AG09309 (cell line): Measurements from ENCODE around the gene ICAM2.

Source experiments
- DNase-seq: peaks from one replicate; pipeline ENCODE4 v3.0.0-alpha.2; 2010; ENCODE audit warnings: low read depth
- H3K4me3 ChIP-seq: 2 replicates; pipeline ENCODE4 v1.5.1; 2011; ENCODE audit warnings: mild to moderate bottlenecking, low read depth, low read length, moderate library complexity; ENCODE audit not compliant: control insufficient read depth
- TF ChIP-seq, protein P1 (sequence below): IDR thresholded peaks from 2 replicates; pipeline ENCODE4 v1.5.1; 2011; ENCODE audit warnings: mild to moderate bottlenecking, low read depth, low read length, inconsistent platforms; ENCODE audit not compliant: insufficient read depth, control insufficient read depth; ENCODE audit errors: missing control alignments

Gene ICAM2

GRCh38 chr17:64051153-64051552, 30.7 kb upstream of the ICAM2 start:
- no peak for DNase-seq

DNA sequence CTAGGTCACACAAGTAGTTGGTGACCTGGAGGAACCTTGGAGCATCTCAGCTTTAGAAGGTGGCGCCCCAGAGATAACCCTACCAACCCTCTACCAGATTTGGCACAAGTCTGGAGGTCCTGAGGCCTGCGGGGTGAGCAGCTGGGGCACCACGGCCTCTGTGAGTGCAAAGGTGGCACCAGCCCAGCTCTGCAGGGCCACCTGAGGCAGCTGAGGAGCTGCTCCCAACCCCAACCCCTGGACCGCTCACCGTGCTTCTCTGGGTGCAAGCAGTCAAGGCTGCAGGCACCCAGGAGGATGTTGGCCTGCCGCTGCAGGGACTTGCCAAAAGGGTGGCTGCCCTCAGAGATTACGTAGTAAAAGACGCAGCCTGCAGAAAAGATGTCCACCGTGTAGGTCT, 28.4 kb upstream of the ICAM2 start:
- H3K4me3 ChIP-seq = no peak overlapping the region
- TF ChIP-seq, protein P1, sequence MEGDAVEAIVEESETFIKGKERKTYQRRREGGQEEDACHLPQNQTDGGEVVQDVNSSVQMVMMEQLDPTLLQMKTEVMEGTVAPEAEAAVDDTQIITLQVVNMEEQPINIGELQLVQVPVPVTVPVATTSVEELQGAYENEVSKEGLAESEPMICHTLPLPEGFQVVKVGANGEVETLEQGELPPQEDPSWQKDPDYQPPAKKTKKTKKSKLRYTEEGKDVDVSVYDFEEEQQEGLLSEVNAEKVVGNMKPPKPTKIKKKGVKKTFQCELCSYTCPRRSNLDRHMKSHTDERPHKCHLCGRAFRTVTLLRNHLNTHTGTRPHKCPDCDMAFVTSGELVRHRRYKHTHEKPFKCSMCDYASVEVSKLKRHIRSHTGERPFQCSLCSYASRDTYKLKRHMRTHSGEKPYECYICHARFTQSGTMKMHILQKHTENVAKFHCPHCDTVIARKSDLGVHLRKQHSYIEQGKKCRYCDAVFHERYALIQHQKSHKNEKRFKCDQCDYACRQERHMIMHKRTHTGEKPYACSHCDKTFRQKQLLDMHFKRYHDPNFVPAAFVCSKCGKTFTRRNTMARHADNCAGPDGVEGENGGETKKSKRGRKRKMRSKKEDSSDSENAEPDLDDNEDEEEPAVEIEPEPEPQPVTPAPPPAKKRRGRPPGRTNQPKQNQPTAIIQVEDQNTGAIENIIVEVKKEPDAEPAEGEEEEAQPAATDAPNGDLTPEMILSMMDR = no peak
- DNase-seq = no peak

More at GRCh38 chr17:64051153-64051552, 30.7 kb upstream of the ICAM2 start:
- TF ChIP-seq, protein P1 = no peak
- no peak overlapping the region for H3K4me3 ChIP-seq

- TF ChIP-seq, protein P1 = no peak
- no peak for DNase-seq
- H3K4me3 ChIP-seq = no peak overlapping the region
Observed at GRCh38 chr17:64045176-64045575, 24.7 kb upstream of the ICAM2 start.

GRCh38 chr17:64042700-64043485, 22.5 kb upstream of the ICAM2 start:
- no peak overlapping the region for H3K4me3 ChIP-seq
- TF ChIP-seq, protein P1 = no peak
- no peak for DNase-seq

DNA sequence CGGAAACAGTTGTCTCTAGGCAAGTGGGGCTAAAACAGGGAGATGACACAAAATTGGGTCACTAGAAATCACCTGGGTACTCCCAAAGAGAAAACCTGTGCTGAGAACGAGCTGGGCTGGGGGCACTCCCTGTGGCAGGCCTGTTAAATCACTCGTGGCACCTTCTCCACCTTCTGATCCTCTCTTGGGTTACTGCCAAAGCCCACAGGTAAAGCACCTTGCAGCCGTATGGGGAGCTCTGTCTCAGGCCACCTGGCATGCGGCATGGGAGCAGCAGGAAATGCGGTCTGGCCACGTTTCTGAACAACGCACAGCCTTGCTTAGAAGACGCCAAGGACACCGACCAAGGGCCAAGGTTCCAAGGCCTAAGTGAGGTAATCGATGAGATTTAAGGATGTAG, 21.5 kb upstream of the ICAM2 start:
- H3K4me3 ChIP-seq = no peak overlapping the region
- TF ChIP-seq, protein P1 = no peak
- no peak for DNase-seq

DNA sequence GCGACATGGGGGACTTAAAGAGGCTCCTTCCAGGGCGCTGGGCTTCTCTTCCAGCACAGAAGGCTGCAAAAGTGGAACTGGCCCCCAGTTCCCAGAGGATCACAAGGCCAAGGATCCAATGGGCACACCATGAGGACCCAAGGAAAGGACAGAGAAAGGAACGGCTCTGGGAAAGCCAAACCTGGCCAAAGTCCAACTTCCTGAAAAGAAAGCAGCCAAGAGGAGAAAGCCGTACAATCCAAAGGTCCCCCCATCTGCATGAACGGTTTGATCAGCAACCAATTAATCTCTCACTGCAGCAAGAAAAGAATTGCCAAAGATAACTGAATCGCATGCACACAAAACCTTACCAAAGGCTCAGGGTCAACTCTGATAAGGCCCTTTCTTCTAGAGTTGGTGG, 19.8 kb upstream of the ICAM2 start:
- TF ChIP-seq, protein P1 = no peak
- DNase-seq = no peak

More for the DNA sequence above, 19.8 kb upstream of the ICAM2 start:
- no peak overlapping the region for H3K4me3 ChIP-seq
